GM21528 (cell line): ENCODE data around the gene NFATC3.
"Not testable (repeated sequence)": the region's sequence is repeated elsewhere in the genome, so short reads cannot be mapped to it uniquely, and the experiment has no call there.

Experiments used
- ATAC-seq: cut with Tn5 transposase; IDR thresholded peaks from one replicate; pipeline ENCODE4 v1.9.1; 2021; ENCODE audit warnings: mild to moderate bottlenecking, moderate library complexity; ENCODE audit not compliant: unreplicated experiment, low FRiP score

NFATC3 gene

GRCh38 chr16:68115851-68116250, 30.7 kb downstream of the NFATC3 start:
- no peak for ATAC-seq

- ATAC-seq, result no peak
These were observed 31.2 kb downstream of the NFATC3 start for GRCh38 chr16:68116256-68116867.

GRCh38 chr16:68117884-68118283, 32.7 kb downstream of the NFATC3 start:
- no peak for ATAC-seq

- not testable (repeated sequence) for ATAC-seq
These were observed 33.8 kb downstream of the NFATC3 start for GRCh38 chr16:68118954-68119353.

- ATAC-seq, result not testable (repeated sequence)
These were observed 35.3 kb downstream of the NFATC3 start for GRCh38 chr16:68120496-68120895.

GRCh38 chr16:68126395-68126794, 41.2 kb downstream of the NFATC3 start:
- no peak for ATAC-seq

GRCh38 chr16:68128577-68129305, 43.6 kb downstream of the NFATC3 start:
- no peak for ATAC-seq

GRCh38 chr16:68130520-68130919, 45.4 kb downstream of the NFATC3 start:
- ATAC-seq, result no peak

GRCh38 chr16:68131813-68132706, 46.9 kb downstream of the NFATC3 start:
- no peak for ATAC-seq

- not testable (repeated sequence) for ATAC-seq
These were observed 47.8 kb downstream of the NFATC3 start for GRCh38 chr16:68133000-68133399.

GRCh38 chr16:68134644-68135043, 49.5 kb downstream of the NFATC3 start:
- ATAC-seq, result no peak

GRCh38 chr16:68136515-68136914, 51.3 kb downstream of the NFATC3 start:
- no peak for ATAC-seq

- ATAC-seq, result no peak
These were observed 58.8 kb downstream of the NFATC3 start for GRCh38 chr16:68144008-68144407.

GRCh38 chr16:68146585-68146984, 61.4 kb downstream of the NFATC3 start:
- no peak for ATAC-seq

- ATAC-seq, result no peak
These were observed 62.3 kb downstream of the NFATC3 start for GRCh38 chr16:68147444-68147843.

GRCh38 chr16:68149596-68149995, 64.4 kb downstream of the NFATC3 start:
- ATAC-seq, result no peak

GRCh38 chr16:68155425-68155824, 70.3 kb downstream of the NFATC3 start:
- no peak for ATAC-seq

- no peak for ATAC-seq
These were observed 77.2 kb downstream of the NFATC3 start for GRCh38 chr16:68162413-68162812.

GRCh38 chr16:68163275-68163674, 78.1 kb downstream of the NFATC3 start:
- not testable (repeated sequence) for ATAC-seq

GRCh38 chr16:68166264-68166663, 81.1 kb downstream of the NFATC3 start:
- ATAC-seq, result no peak

GRCh38 chr16:68179196-68179795, 94.1 kb downstream of the NFATC3 start:
- no peak for ATAC-seq
